Measurements from ENCODE around the gene ADAMTS3.

ADAMTS3 gene

GRCh38 chr4:72531322-72531721 lies 37.7 kb downstream of the ADAMTS3 start:
- TF ChIP-seq CTCF (IDR thresholded peaks at IDR 0.05; ENCODE audit: borderline replicate concordance, insufficient read depth, low read depth, low read length), result no peak
- no peak overlapping the region for H3K4me3 ChIP-seq (ENCODE audit: low read depth, low read length)

GRCh38 chr4:72529148-72529822 lies 39.7 kb downstream of the ADAMTS3 start:
- TF ChIP-seq CTCF (IDR thresholded peaks at IDR 0.05; ENCODE audit: borderline replicate concordance, insufficient read depth, low read depth, low read length), result no peak

DNA sequence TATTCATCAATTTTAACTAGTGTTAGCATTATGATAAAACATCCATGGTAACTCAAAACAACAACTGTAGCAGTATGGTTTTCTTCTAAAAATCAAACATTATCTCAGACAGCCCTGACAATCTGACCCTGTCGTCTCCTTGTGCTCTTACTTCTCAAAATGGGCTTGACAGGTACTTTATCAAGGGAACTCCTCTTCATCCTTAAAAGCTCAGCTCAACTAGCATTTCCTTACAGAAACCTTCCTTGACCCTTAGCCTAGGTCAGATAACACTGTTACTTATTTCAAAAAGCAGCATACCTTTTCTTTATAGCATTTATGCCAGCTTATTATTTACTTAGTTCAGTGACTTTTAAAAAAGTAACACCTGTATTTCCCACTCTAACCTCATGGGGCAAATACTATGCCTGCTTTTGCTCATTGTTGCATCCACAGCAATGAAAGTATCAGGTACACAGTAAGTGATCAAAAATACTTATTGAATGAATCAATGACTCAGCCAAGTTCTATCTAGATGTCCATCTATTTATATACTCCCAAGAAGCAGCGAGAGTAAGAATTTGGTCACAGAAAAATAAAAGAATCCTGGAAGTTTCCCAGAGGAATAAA lies 41.9 kb downstream of the ADAMTS3 start:
- no peak for TF ChIP-seq CTCF (IDR thresholded peaks at IDR 0.05; ENCODE audit: borderline replicate concordance, insufficient read depth, low read depth, low read length)
- H3K4me3 ChIP-seq (ENCODE audit: low read depth, low read length), result no peak overlapping the region

More at GRCh38 chr4:72529148-72529822, 39.7 kb downstream of the ADAMTS3 start:
- H3K4me3 ChIP-seq (ENCODE audit: low read depth, low read length), result no peak overlapping the region

- no peak for TF ChIP-seq CTCF (IDR thresholded peaks at IDR 0.05; ENCODE audit: borderline replicate concordance, insufficient read depth, low read depth, low read length)
- no peak overlapping the region for H3K4me3 ChIP-seq (ENCODE audit: low read depth, low read length)
Observed at GRCh38 chr4:72525938-72526337, 43.1 kb downstream of the ADAMTS3 start.

- no peak overlapping the region for H3K4me3 ChIP-seq (ENCODE audit: low read depth, low read length)
- no peak for TF ChIP-seq CTCF (IDR thresholded peaks at IDR 0.05; ENCODE audit: borderline replicate concordance, insufficient read depth, low read depth, low read length)
Observed at GRCh38 chr4:72522440-72522839, 46.6 kb downstream of the ADAMTS3 start.

GRCh38 chr4:72513227-72513626 lies 55.8 kb downstream of the ADAMTS3 start:
- TF ChIP-seq CTCF (IDR thresholded peaks at IDR 0.05; ENCODE audit: borderline replicate concordance, insufficient read depth, low read depth, low read length), result no peak
- no peak overlapping the region for H3K4me3 ChIP-seq (ENCODE audit: low read depth, low read length)

DNA sequence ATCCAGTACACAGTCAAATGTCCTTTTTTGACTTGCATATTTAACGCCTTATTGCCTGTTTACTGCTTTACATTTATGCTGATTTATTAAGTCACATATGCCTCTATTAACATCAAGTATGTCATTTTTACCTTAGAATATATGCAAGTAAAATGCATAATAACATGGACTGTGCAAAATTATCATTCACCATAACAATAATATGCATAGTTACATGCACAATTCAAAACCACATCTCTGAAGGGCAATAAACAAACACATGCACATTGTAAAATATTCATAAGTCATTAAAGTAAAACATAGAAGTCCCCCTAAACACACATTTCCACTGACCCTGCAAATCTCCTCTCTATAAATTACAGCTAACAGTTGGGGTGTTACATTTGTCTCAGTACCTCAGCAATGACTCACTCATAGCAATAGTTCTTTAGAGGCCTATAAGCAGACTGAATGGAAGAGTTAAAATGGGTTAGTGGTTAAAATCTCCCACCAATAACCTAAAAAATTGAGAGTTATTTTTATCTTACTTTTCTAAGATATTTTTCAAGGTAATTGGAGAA lies 61.1 kb downstream of the ADAMTS3 start:
- no peak overlapping the region for H3K4me3 ChIP-seq (ENCODE audit: low read depth, low read length)
- no peak for TF ChIP-seq CTCF (IDR thresholded peaks at IDR 0.05; ENCODE audit: borderline replicate concordance, insufficient read depth, low read depth, low read length)
